ENCODE measurements around the gene YTHDF2. TPM values are rescaled to one million over a fixed set of nuclear protein-coding genes. Genes with fewer than 3 reads are reported as not detected.
A peak's percentile ranks its signal among the peaks of the same experiment; 100 is the strongest.
"Not testable (repeated sequence)": the region's sequence is repeated elsewhere in the genome, so short reads cannot be mapped to it uniquely, and the experiment has no call there.

YTHDF2 gene
- 117 TPM for polyA plus RNA-seq (2013, experiment 1 of 4)
- polyA plus RNA-seq (2013, experiment 2 of 4): 138 TPM
- 96.4 TPM for polyA plus RNA-seq (2013, experiment 3 of 4)
- polyA plus RNA-seq (2013, experiment 4 of 4): 105 TPM

DNA sequence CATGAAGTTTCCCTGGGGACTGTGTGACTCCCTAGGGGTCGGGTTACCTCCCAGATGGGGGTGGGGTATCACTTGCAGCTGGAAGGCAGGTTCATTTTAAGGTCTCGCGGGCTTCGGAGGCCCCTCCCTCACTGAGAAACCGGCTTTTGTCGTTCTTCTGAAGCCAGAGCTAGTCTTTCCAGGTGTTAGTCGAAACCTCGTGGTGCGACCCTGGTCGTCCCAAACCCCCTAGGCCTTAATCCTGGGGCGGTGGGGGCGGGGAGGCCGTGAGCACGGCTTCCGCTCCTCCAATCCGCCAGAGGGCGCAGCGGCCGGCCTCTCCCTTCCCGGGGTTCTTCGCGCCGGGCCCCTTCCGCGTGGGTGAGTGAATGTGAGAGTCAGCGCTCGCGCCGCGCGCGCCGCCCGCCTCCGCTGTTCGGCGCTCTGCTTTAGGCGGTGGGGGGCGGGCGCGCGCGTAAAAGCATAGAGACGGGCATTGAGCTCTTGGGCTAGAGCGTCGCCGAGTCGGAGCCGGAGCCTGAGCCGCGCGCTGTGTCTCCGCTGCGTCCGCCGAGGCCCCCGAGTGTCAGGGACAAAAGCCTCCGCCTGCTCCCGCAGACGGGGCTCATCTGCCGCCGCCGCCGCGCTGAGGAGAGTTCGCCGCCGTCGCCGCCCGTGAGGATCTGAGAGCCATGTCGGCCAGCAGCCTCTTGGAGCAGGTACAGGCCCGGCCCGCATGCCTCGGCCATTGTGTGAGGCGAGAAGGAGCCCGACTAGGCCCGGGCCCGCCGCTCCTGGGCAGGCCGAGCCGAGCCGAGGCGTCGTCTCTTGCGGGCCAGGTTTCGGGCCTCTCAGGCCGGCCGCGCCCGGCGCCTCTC, at the start of gene YTHDF2:
TSS of gene YTHDF2 (plus strand) at position 491 of the 857 bp plus-strand sequence. CDS start at position 672, 181 bp downstream.
- Histone ChIP-seq H3K36me3 (ENCODE audit: control insufficient read depth, insufficient read depth, low read length) (peaks cover 23% of the 10 kb centered on the region), H3K27ac (ENCODE audit: insufficient read depth, low read depth, low read length, poor library complexity, severe bottlenecking) (peak within 1 kb of the TSS; percentile 93), H3K4me1 (ENCODE audit: control insufficient read depth, insufficient read depth, low read length) (peaks cover 16% of the 10 kb centered on the region), H3K4me3 (ENCODE audit: insufficient read depth, low read depth, low read length) (peak within 1 kb of the TSS; percentile 95), H3K27me3 (ENCODE audit: control insufficient read depth, insufficient read depth, low read length, poor library complexity, severe bottlenecking) (no peaks in the 10 kb centered on the region), H3K9me3 (ENCODE audit: control insufficient read depth, low read length) (no peaks in the 10 kb centered on the region)
- 0% methylated on average over 92 of the region's 92 CpGs for WGBS, 2 experiments

DNA sequence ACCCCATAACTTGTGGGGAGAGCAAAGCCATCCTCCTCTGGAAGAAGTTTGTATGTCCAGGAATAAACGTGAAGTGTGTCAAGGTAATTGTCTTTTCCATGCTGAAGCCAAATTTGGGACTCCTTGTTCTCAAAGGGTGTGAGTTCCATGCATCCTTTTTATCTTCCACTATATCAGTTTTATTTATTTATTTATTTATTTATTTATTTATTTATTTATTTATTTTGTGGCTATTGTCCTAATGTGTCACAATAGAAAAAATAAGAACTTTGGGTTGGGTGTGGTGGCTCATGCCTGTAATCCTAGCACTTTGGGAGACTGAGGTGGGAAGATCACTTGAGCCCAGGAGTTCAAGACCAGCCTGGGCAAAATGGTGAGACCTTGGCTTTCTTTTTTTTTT, 45.1 kb upstream of the YTHDF2 start:
- 94 to 100% methylated on average over 1 of the region's 1 CpG for WGBS, 2 experiments
- not testable (repeated sequence) for H3K27ac ChIP-seq (ENCODE audit: insufficient read depth, low read depth, low read length, poor library complexity, severe bottlenecking); H3K4me3 ChIP-seq (ENCODE audit: insufficient read depth, low read depth, low read length); H3K4me1 ChIP-seq (ENCODE audit: control insufficient read depth, insufficient read depth, low read length); H3K9me3 ChIP-seq (ENCODE audit: control insufficient read depth, low read length); H3K27me3 ChIP-seq (ENCODE audit: control insufficient read depth, insufficient read depth, low read length, poor library complexity, severe bottlenecking)
- H3K36me3 ChIP-seq (ENCODE audit: control insufficient read depth, insufficient read depth, low read length): peaks cover 24% of the 10 kb centered on the region

DNA sequence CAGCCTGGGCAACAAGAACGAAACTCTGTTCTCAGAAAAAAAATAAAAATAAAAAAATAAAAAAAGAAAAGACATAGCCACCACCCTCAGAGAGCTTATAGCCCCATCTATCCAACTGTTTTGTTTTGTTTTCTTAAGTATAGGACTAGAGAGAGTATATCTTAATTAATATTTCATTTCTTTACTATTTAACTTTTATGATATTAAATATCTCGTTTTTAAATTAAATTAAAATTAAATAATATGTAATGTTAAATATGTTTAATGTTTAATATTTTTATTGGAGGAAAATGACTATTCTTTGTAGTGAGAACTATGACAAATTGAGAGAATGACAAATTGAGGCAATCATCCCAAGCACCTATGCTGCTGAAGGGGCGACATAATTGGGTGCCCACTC, 33.1 kb upstream of the YTHDF2 start:
- peaks cover 18% of the 10 kb centered on the region for H3K36me3 ChIP-seq (ENCODE audit: control insufficient read depth, insufficient read depth, low read length)
- H3K4me1 ChIP-seq (ENCODE audit: control insufficient read depth, insufficient read depth, low read length): no peaks in the 10 kb centered on the region
- no peak overlapping the region for H3K4me3 ChIP-seq (ENCODE audit: insufficient read depth, low read depth, low read length)
- H3K9me3 ChIP-seq (ENCODE audit: control insufficient read depth, low read length): no peaks in the 10 kb centered on the region
- H3K27ac ChIP-seq (ENCODE audit: insufficient read depth, low read depth, low read length, poor library complexity, severe bottlenecking): no peak overlapping the region
- 94 to 96% methylated on average over 1 of the region's 3 CpGs for WGBS, 2 experiments
- H3K27me3 ChIP-seq (ENCODE audit: control insufficient read depth, insufficient read depth, low read length, poor library complexity, severe bottlenecking): no peaks in the 10 kb centered on the region

DNA sequence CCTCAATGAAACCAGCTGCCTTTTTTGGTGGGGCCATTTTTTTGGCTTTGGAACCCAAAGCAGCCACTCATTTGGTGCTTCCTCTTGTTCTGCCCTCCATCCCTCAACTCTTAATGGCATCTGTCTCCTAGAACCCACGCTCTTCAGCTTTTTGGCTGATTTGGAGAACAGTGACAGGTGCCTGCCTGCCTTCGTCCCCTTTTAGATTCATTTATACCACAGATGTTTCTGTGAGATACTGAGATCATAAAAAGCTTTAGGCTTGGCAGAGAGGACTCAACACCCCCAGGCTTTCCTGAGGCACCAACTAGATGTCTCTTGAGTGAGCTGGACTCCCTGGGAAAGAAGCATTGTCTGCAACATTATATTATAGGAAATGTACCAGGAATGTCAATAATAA, 20.4 kb upstream of the YTHDF2 start:
- H3K4me1 ChIP-seq (ENCODE audit: control insufficient read depth, insufficient read depth, low read length): no peaks in the 10 kb centered on the region
- peaks cover 5% of the 10 kb centered on the region for H3K36me3 ChIP-seq (ENCODE audit: control insufficient read depth, insufficient read depth, low read length)
- 95 to 99% methylated on average over 2 of the region's 2 CpGs for WGBS, 2 experiments
- no peak overlapping the region for H3K27ac ChIP-seq (ENCODE audit: insufficient read depth, low read depth, low read length, poor library complexity, severe bottlenecking)
- no peaks in the 10 kb centered on the region for H3K9me3 ChIP-seq (ENCODE audit: control insufficient read depth, low read length)
- no peak overlapping the region for H3K4me3 ChIP-seq (ENCODE audit: insufficient read depth, low read depth, low read length)
- H3K27me3 ChIP-seq (ENCODE audit: control insufficient read depth, insufficient read depth, low read length, poor library complexity, severe bottlenecking): no peaks in the 10 kb centered on the region

DNA sequence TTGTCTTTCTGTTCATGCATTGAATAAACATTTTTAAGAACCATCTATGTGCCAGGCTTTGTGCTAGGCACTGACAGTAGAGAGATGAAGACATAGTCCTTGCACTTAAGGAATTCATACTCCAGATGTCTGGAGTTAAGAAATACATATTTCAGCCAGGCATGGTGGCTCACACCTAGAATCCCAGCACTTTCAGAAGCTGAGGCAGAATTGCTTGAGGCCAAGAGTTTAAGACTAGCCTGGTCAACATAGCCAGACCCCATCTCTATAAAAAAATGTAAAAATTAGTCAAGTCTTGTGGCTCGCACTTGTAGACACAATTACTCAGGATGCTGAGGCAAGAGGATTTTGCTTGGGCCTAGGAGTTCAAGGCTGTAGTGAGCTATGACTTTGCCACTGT, 18.6 kb upstream of the YTHDF2 start:
- Histone ChIP-seq H3K27ac (ENCODE audit: insufficient read depth, low read depth, low read length, poor library complexity, severe bottlenecking) (no peak overlapping the region), H3K9me3 (ENCODE audit: control insufficient read depth, low read length) (no peaks in the 10 kb centered on the region), H3K4me1 (ENCODE audit: control insufficient read depth, insufficient read depth, low read length) (no peaks in the 10 kb centered on the region), H3K36me3 (ENCODE audit: control insufficient read depth, insufficient read depth, low read length) (peaks cover 5% of the 10 kb centered on the region), H3K4me3 (ENCODE audit: insufficient read depth, low read depth, low read length) (no peak overlapping the region), H3K27me3 (ENCODE audit: control insufficient read depth, insufficient read depth, low read length, poor library complexity, severe bottlenecking) (no peaks in the 10 kb centered on the region)
- WGBS, 2 experiments: 92 to 100% methylated on average over 1 of the region's 1 CpG

DNA sequence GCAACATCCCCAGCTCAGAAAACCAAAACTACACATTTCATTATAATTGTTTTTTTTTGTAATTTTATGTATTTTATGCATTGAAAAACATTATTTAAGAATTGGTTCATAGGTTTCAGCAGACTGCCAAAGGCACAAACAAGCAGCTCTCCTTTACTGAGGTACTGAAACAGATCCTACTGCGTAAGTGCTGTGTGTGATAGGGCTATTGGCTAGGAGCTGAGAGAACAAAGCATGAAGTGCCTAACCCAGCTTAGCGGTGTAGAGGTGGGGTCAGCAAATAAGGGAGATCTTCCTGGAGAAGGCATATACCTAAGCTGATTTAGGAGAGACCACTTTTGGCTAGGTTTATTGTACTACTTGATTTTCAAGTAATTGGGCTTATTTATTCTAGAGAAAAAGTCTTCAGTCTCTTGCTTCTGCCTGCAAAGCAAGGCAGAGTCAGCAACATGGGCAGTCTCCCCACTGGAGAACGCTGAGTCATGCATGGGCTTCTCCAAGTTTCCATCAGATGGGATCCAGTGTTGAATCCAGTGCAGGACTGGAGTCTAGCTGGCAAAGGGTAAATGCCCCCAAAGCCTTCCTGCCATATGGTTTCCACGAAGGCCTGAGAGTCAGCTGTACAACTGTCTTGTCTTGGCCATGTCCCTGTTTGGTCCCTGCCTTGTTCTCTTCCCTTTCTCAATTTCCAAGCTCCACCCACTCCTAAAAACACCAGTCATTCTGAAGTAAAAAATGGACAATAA, 18.0 kb upstream of the YTHDF2 start:
- Histone ChIP-seq H3K27me3 (ENCODE audit: control insufficient read depth, insufficient read depth, low read length, poor library complexity, severe bottlenecking) (no peaks in the 10 kb centered on the region), H3K36me3 (ENCODE audit: control insufficient read depth, insufficient read depth, low read length) (peaks cover 5% of the 10 kb centered on the region), H3K4me3 (ENCODE audit: insufficient read depth, low read depth, low read length) (no peak overlapping the region), H3K27ac (ENCODE audit: insufficient read depth, low read depth, low read length, poor library complexity, severe bottlenecking) (no peak overlapping the region), H3K4me1 (ENCODE audit: control insufficient read depth, insufficient read depth, low read length) (no peaks in the 10 kb centered on the region), H3K9me3 (ENCODE audit: control insufficient read depth, low read length) (no peaks in the 10 kb centered on the region)
- WGBS, 2 experiments: 85 to 89% methylated on average over 4 of the region's 4 CpGs

DNA sequence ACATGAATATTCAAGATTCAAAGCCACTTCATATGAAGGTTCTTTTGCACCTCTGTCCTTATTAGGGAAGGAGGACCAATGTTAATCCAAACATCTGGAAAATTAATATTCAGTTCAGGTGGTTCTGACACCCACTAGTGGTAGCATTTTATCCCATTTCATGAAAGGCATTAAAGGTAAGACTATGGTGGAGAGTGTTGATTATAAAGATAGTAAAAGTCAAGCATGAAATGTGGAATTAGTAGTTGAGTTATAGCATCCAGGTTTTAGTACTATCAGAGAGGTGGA, 17.5 kb upstream of the YTHDF2 start:
- H3K4me3 ChIP-seq (ENCODE audit: insufficient read depth, low read depth, low read length): no peak overlapping the region
- peaks cover 2% of the 10 kb centered on the region for H3K36me3 ChIP-seq (ENCODE audit: control insufficient read depth, insufficient read depth, low read length)
- no peaks in the 10 kb centered on the region for H3K27me3 ChIP-seq (ENCODE audit: control insufficient read depth, insufficient read depth, low read length, poor library complexity, severe bottlenecking)
- no peaks in the 10 kb centered on the region for H3K4me1 ChIP-seq (ENCODE audit: control insufficient read depth, insufficient read depth, low read length)
- no peak overlapping the region for H3K27ac ChIP-seq (ENCODE audit: insufficient read depth, low read depth, low read length, poor library complexity, severe bottlenecking)
- H3K9me3 ChIP-seq (ENCODE audit: control insufficient read depth, low read length): no peaks in the 10 kb centered on the region

DNA sequence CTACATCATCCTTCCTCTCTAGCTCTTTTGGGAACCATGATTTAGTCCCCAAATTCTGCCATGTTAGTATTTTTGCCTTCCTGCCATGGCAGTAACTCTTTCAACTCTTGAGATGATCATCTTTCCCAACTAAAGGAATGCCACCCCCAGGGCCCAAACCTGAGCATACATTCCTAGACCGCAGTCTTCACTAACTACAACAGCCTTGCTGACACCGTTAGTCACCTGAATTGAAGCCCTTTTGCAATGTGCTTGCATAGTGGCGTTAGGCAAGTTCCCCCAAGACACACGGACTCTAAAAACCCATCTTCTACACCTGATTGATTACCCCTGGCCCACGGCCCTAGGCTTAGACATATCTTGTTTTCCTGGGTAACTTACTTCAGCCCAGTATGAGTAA, 16.4 kb upstream of the YTHDF2 start:
- H3K36me3 ChIP-seq (ENCODE audit: control insufficient read depth, insufficient read depth, low read length): no peaks in the 10 kb centered on the region
- no peaks in the 10 kb centered on the region for H3K27me3 ChIP-seq (ENCODE audit: control insufficient read depth, insufficient read depth, low read length, poor library complexity, severe bottlenecking)
- no peaks in the 10 kb centered on the region for H3K9me3 ChIP-seq (ENCODE audit: control insufficient read depth, low read length)
- 89 to 92% methylated on average over 5 of the region's 5 CpGs for WGBS, 2 experiments
- H3K27ac ChIP-seq (ENCODE audit: insufficient read depth, low read depth, low read length, poor library complexity, severe bottlenecking): no peak overlapping the region
- H3K4me3 ChIP-seq (ENCODE audit: insufficient read depth, low read depth, low read length): no peak overlapping the region
- H3K4me1 ChIP-seq (ENCODE audit: control insufficient read depth, insufficient read depth, low read length): no peaks in the 10 kb centered on the region

DNA sequence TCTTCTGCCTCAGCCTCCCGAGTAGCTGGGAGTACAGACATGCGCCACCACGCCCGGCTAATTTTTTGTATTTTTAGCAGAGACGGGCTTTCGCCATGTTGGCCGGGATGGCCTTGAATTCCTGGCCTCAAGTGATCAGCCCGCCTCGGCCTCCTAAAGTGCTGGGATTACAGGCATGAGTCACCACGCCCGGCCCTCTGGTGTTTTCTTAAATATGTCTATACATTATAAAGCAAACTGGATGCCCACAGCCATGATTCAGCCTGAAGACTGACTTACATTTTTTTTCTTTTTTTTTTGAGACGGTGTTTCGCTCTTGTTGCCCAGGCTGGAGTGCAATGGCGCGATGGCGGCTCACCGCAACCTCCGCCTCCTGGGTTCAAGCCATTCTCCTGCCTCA, 14.8 kb upstream of the YTHDF2 start:
- H3K27ac ChIP-seq (ENCODE audit: insufficient read depth, low read depth, low read length, poor library complexity, severe bottlenecking); H3K27me3 ChIP-seq (ENCODE audit: control insufficient read depth, insufficient read depth, low read length, poor library complexity, severe bottlenecking); H3K4me3 ChIP-seq (ENCODE audit: insufficient read depth, low read depth, low read length); H3K36me3 ChIP-seq (ENCODE audit: control insufficient read depth, insufficient read depth, low read length); H3K9me3 ChIP-seq (ENCODE audit: control insufficient read depth, low read length); H3K4me1 ChIP-seq (ENCODE audit: control insufficient read depth, insufficient read depth, low read length): not testable (repeated sequence)
- 93 to 94% methylated on average over 18 of the region's 18 CpGs for WGBS, 2 experiments

DNA sequence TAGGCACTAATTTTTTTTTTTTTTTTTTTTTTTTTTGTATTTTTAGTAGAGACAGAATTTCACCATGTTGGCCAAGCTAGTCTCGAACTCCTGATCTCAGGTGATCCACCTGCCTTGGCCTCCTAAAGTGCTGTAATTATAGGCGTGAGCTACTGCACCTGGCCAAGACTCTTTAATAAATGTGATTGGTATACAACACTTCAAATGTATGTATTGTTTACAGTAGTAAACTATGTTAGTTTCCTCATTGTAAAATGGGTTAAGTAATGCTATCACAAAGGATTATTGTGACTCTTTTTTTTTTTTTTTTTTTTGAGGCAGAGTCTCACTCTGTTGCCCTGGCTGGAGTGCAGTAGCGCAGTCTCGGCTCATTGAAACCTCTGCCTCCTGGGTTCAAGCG, 11.4 kb upstream of the YTHDF2 start:
- H3K27me3 ChIP-seq (ENCODE audit: control insufficient read depth, insufficient read depth, low read length, poor library complexity, severe bottlenecking); H3K4me1 ChIP-seq (ENCODE audit: control insufficient read depth, insufficient read depth, low read length); H3K27ac ChIP-seq (ENCODE audit: insufficient read depth, low read depth, low read length, poor library complexity, severe bottlenecking); H3K36me3 ChIP-seq (ENCODE audit: control insufficient read depth, insufficient read depth, low read length); H3K4me3 ChIP-seq (ENCODE audit: insufficient read depth, low read depth, low read length); H3K9me3 ChIP-seq (ENCODE audit: control insufficient read depth, low read length): not testable (repeated sequence)
- 95 to 98% methylated on average over 5 of the region's 5 CpGs for WGBS, 2 experiments

Measured in ectodermal cell (in vitro differentiated cells).